ENCODE results near the gene DAB1. TPM values are rescaled to one million over a fixed set of nuclear protein-coding genes. Genes with fewer than 3 reads are reported as not detected.

The DAB1 gene
- total and polyA plus RNA-seq, 2 of the 8 experiments (the other 6 are each of a cell fraction or from before 2014, with no cell fraction given) = 4.4 to 11.8 TPM

GRCh38 chr1:57082711-57083439, 341.0 kb downstream of the DAB1 start:
- WGBS, 2 experiments (ENCODE audit: extremely low coverage in 1 of 2, insufficient coverage in 1 of 2, insufficient read length in 1 of 2, insufficient replicate concordance in 2 of 2, low coverage in 1 of 2, low lambda C conversion rate in 2 of 2, missing lambda C conversion rate in 1 of 2) = 92% methylated on average over 7 of the region's 7 CpGs; no CpG with 5 or more reads in 1 of the 2 experiments
- no peak overlapping the region for H2BK15ac ChIP-seq (ENCODE audit: low read length)
- H4K5ac ChIP-seq (ENCODE audit: insufficient read length, low read depth, low read length) = no peak overlapping the region
- H2BK120ac ChIP-seq (replicated peaks; ENCODE audit: low read depth, low read length) = no peak overlapping the region
- no peak overlapping the region for H3K9ac ChIP-seq (replicated peaks in 1 of 4; ENCODE audit: extremely low read depth in 1 of 4, low read depth in 3 of 4, low read length in 3 of 4)
- H3K4me3 ChIP-seq (ENCODE audit: extremely low read depth in 1 of 4, insufficient read depth in 2 of 4, low read depth in 3 of 4, low read length in 4 of 4) = no peak overlapping the region
- no peak overlapping the region for H2BK20ac ChIP-seq (ENCODE audit: low read length)
- no peak overlapping the region for H3K23ac ChIP-seq (ENCODE audit: insufficient read length)
- H2BK12ac ChIP-seq (ENCODE audit: low read depth, low read length) = no peak overlapping the region
- no peak overlapping the region for H3K18ac ChIP-seq (ENCODE audit: extremely low read depth, low read length)
- no peak overlapping the region for H2AFZ ChIP-seq (ENCODE audit: low read length)
- H3K4me1 ChIP-seq (replicated peaks in 1 of 4; ENCODE audit: control insufficient read depth in 3 of 4, insufficient read depth in 4 of 4, low read length in 3 of 4) = no peaks in the 10 kb centered on the region
- no peak overlapping the region for H3K27ac ChIP-seq (ENCODE audit: low read depth, low read length)
- H3K56ac ChIP-seq (replicated peaks; ENCODE audit: insufficient read length, low read depth, low read length) = no peak overlapping the region
- no peaks in the 10 kb centered on the region for H3K36me3 ChIP-seq (ENCODE audit: control insufficient read depth in 2 of 4, insufficient read depth in 4 of 4, low read length in 3 of 4)
- no peaks in the 10 kb centered on the region for H4K20me1 ChIP-seq (replicated peaks in 1 of 2; ENCODE audit: control insufficient read depth in 1 of 2, insufficient read depth in 2 of 2, low read length in 2 of 2)
- no peak overlapping the region for H2AK5ac ChIP-seq (ENCODE audit: low read depth, low read length)
- H4K91ac ChIP-seq (replicated peaks; ENCODE audit: insufficient read length, low read length) = no peak overlapping the region
- no peaks in the 10 kb centered on the region for H3K23me2 ChIP-seq (ENCODE audit: low read depth, low read length)
- no peaks in the 10 kb centered on the region for H3K27me3 ChIP-seq (replicated peaks in 1 of 4; ENCODE audit: control insufficient read depth in 3 of 4, extremely low read depth in 1 of 4, insufficient read depth in 3 of 4, low read length in 3 of 4)
- H3K4ac ChIP-seq (replicated peaks; ENCODE audit: insufficient read length, low read depth, low read length) = no peak overlapping the region
- H3K9me3 ChIP-seq (ENCODE audit: insufficient read depth in 2 of 2, low read depth in 1 of 2, low read length in 1 of 2) = no peaks in the 10 kb centered on the region
- CTCF ChIA-PET (ENCODE audit: partially characterized antibody) = interaction anchor here (0.7 to 1.1 kb wide), 2 partner anchors 8 to 36 kb away, joined by 3 read pairs; no protein-coding TSS in a partner anchor
- no peaks in the 10 kb centered on the region for H3K79me2 ChIP-seq (ENCODE audit: control insufficient read depth in 1 of 2, insufficient read depth in 2 of 2, low read length in 2 of 2)
- no peak overlapping the region for H3K14ac ChIP-seq (ENCODE audit: insufficient read length)
- FAIRE-seq (no peak), DNase-seq (ENCODE audit: low read depth in 1 of 2, low spot score in 2 of 2) (no peak)
- H2BK5ac ChIP-seq (ENCODE audit: low read depth, low read length) = no peak overlapping the region
- no peak overlapping the region for H4K8ac ChIP-seq (ENCODE audit: extremely low read depth, insufficient read depth, low read length)
- POLR2A ChIA-PET (ENCODE audit: partially characterized antibody) = no interaction called here
- no peaks in the 10 kb centered on the region for H3K79me1 ChIP-seq (ENCODE audit: low read depth, low read length)
- no peak overlapping the region for H3K4me2 ChIP-seq (ENCODE audit: insufficient read depth in 1 of 2, low read depth in 2 of 2, low read length in 2 of 2)
- TF ChIP-seq ATF3 (IDR thresholded peaks at IDR 0.05; ENCODE audit: insufficient read depth, low read depth, low read length) (no peak), TBP (IDR thresholded peaks at IDR 0.05; ENCODE audit: low read depth, low read length) (no peak), BCL11A (IDR thresholded peaks at IDR 0.05; ENCODE audit: low read depth in 2 of 2, low read length in 2 of 2) (no peak), KDM4A (IDR thresholded peaks at IDR 0.05; ENCODE audit: low read depth, low read length, severe bottlenecking) (no peak), USF2 (IDR thresholded peaks at IDR 0.05; ENCODE audit: low read length) (no peak), SRF (IDR thresholded peaks at IDR 0.05; ENCODE audit: low read depth, low read length) (no peak), EZH2 (IDR thresholded peaks at IDR 0.05; ENCODE audit: low read depth, low read length, severe bottlenecking) (no peak), CTCF (IDR thresholded peaks at IDR 0.05; ENCODE audit: control extremely low read depth in 1 of 3, insufficient read depth in 1 of 3, low read depth in 1 of 3, low read length in 3 of 3) (no peak)

All from H1 (cell line).